IPS-NIHi11 (cell line): ENCODE data around the gene MXRA8.

Experiments
- DNase-seq: peaks from one replicate; pipeline ENCODE4 v3.0.0; 2012; ENCODE audit warnings: mixed read lengths, low spot score

Gene MXRA8

GRCh38 chr1:1366699-1367066 lies 8.3 kb upstream of the MXRA8 start:
- DNase-seq: no peak

- DNase-seq: no peak
Observed at GRCh38 chr1:1365875-1366698, 7.7 kb upstream of the MXRA8 start.

- DNase-seq: peak; percentile 11
Observed at GRCh38 chr1:1364266-1364665, 5.9 kb upstream of the MXRA8 start.

GRCh38 chr1:1361982-1362423 lies 3.6 kb upstream of the MXRA8 start:
- DNase-seq: peak; percentile 61

- DNase-seq: peak; percentile 12
Observed at GRCh38 chr1:1361233-1361981, 3.1 kb upstream of the MXRA8 start.

GRCh38 chr1:1360506-1361169 lies 2.3 kb upstream of the MXRA8 start:
- peak; percentile 49 for DNase-seq

GRCh38 chr1:1359664-1360468 lies 1.5 kb upstream of the MXRA8 start:
- peak; percentile 16 for DNase-seq

- peak; percentile 6 for DNase-seq
Observed at GRCh38 chr1:1359308-1359663, 931 bp upstream of the MXRA8 start.

- DNase-seq: peak; percentile 28
Observed at GRCh38 chr1:1357871-1358432, 403 bp downstream of the MXRA8 start.

GRCh38 chr1:1356796-1357401 lies 1.5 kb downstream of the MXRA8 start:
- peak; percentile 8 for DNase-seq

- peak; percentile 10 for DNase-seq
Observed at GRCh38 chr1:1356166-1356795, 2.1 kb downstream of the MXRA8 start.

- no peak for DNase-seq
Observed at GRCh38 chr1:1355416-1355815, 2.9 kb downstream of the MXRA8 start.

GRCh38 chr1:1354271-1355247 lies 3.8 kb downstream of the MXRA8 start:
- no peak for DNase-seq

GRCh38 chr1:1353389-1354151 lies 4.8 kb downstream of the MXRA8 start:
- DNase-seq: no peak

GRCh38 chr1:1352786-1353388 lies 5.5 kb downstream of the MXRA8 start:
- no peak for DNase-seq

GRCh38 chr1:1351511-1352427 lies 6.6 kb downstream of the MXRA8 start:
- DNase-seq: no peak
